Measurements from ENCODE around the gene SREBF2.

Gene SREBF2

DNA sequence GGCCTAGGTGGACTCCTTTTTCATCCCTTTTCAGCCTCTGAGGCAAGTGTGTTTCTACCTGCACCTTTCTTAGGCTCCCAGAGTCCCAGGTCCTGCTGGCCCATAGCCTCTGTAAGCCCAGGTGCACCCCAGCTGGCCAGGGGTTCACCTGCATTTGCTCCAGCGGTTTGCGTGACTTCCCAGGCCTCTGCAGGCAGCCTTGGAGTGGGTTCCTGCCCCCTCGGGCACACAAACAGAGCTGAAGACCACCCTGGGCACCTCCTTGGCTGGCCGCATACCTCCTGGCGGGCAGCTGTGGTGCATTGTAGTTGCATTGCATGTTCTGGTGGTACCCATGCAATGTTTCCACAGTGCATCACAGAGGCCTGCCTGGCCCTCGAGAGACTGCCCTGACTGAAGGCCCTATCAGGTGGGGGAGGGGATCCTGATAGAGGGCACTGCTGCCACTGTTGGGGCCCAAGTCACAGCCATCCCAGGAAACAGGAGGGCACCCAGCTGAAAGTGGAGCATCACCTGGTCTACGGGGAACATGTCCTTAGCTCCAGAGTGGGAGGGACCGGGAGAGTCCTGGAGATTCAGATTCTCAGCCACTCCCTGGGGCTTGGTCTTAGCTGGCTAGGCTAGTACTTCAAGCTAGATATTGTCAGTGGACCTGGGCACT, 67.9 kb downstream of the SREBF2 start:
- in situ Hi-C loops (cut with HindIII; ENCODE audit: low pct_ligation_motif_present, low pct_unique_long_range_greater_than_20kb, low sequenced_read_pairs), result no loop called here
- DNase-seq, result no peak

DNA sequence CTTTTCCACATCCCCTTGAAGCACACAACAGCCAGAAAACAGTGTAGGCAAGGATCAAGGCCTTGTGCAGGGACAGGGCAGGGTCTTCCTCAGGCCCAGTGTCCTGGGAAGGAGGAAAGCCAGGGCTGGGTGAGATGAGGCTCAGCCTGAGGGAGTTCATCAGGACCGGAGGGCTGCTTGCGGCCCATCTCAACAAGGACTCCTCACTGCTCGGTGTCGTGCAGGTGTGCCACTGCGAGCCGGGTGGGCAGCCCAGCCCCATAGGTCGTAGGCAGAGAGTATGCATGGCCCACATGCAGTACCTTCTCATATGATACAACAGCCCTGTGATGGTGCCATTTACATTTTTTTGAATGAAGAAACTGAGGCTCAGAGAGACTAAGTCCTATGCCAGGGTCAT, 69.1 kb downstream of the SREBF2 start:
- in situ Hi-C loops (cut with HindIII; ENCODE audit: low pct_ligation_motif_present, low pct_unique_long_range_greater_than_20kb, low sequenced_read_pairs), result no loop called here
- DNase-seq, result no peak

DNA sequence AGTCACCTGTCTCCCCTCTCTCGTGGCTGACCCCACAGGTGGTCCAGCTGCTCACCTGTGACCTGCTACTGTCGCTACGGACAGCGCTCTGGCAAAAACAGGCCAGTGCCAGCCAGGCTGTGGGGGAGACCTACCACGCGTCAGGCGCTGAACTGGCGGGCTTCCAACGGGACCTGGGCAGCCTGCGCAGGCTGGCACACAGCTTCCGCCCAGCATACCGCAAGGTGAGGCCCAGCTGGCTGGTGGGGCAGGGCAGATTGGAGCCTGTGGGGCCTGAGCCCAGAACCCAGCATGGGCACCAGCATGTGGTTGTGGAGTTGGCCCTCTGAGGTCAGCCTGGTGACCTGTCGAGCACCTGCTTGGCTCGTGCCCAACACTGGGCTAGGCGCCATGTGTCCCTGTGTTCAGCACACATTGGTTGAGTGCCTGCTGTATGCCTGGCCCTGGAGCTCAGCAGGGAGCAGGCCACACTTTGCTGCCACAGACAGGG, 70.1 kb downstream of the SREBF2 start:
- DNase-seq, result no peak
- in situ Hi-C loops (cut with HindIII; ENCODE audit: low pct_ligation_motif_present, low pct_unique_long_range_greater_than_20kb, low sequenced_read_pairs), result no loop called here

DNA sequence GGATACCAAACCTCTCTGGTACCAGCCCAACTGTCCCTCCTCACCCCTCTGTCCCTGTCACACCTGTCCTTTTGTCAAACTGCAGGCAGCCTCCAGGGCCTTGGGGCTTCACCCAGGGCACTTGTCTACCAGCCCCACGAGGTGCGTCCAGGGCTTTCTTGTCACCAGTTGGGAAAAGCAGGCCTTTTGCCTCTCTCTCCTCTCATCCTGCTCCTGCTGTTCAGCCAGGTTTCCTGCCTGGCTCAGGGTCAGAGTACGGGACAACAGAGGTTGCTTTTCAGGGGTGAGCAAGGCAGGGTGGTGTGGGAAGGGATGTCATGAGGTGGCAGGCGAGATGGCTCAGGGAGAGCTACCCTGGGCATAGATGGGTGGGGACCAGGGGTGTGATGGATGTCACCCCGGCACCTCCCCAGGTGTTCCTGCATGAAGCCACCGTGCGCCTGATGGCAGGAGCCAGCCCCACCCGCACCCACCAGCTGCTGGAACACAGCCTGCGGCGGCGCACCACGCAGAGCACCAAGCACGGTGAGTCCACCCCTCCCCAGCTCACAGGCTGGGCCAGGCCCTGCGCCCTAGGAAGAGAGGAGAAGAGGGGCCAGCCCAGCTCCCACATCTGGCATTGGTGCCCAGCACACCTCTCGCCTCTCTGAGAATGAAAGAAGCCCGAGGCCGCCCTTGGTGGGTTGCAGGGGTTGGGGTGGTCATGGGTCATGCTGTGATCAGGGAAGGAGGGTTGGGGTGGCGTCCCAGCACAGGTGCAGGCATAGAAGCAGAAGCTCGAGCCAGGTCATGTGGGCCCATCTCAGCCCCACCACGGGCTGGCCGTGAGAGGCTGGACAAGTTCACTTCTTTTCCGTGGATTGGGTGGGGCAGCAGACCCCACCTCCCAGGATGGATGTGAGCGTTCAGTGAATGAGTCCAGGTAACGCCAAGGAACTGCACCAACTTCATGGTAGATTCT, 71.8 kb downstream of the SREBF2 start:
- in situ Hi-C loops (cut with HindIII; ENCODE audit: low pct_ligation_motif_present, low pct_unique_long_range_greater_than_20kb, low sequenced_read_pairs), result no loop called here

DNA sequence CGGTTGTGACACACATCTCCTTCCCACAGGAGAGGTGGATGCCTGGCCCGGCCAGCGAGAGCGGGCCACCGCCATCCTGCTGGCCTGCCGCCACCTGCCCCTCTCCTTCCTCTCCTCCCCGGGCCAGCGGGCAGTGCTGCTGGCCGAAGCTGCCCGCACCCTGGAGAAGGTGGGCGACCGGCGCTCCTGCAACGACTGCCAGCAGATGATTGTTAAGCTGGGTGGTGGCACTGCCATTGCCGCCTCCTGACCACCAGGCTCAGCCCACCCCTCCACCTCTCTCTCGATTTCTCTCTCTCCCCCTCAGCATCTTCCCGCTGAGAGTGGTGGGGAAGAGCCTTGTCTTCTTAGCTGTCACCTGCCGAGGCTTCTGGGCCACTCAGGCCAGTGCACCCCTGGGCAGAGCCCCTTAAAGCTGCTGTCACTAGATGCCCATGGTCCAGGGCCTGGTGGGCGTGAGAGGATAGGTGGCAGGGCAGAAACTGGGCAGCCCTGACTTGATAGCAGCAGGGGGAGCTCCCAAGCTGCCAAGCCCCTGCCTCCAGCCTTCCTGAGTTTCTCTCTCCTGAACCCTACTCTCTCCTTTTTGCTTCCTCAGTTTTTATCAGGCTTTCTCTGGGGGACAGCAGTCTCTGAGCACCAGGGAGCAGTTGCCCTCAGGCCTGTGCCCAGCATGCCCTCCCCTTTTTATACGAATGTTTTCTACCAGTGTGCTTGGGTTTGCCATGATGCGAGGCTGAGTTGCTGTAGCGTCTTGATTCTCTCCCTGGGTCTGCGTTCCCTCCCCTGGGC, 72.7 kb downstream of the SREBF2 start:
- in situ Hi-C loops (cut with HindIII; ENCODE audit: low pct_ligation_motif_present, low pct_unique_long_range_greater_than_20kb, low sequenced_read_pairs), result no loop called here

More for the DNA sequence above, 71.8 kb downstream of the SREBF2 start:
- no peak for DNase-seq

DNA sequence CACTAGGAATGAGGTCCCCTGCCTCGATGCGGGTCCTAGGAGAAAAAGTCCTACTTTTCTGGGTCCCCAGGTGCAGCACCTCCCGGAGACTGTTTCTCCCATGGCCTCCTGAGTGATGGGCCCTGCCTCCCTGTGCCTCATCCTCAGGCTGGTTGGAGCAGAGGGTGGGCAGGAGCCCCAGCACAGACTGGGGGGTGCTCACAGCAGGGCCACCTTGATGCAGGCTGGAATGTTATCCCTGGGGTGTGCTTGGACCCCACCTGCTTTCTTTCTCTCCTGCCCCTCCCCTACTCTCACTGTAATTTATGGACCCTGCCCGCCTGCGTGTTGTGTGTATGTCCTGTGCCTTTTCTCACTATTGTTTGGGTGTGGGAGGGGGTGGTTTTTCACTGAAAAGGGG, 73.9 kb downstream of the SREBF2 start:
- in situ Hi-C loops (cut with HindIII; ENCODE audit: low pct_ligation_motif_present, low pct_unique_long_range_greater_than_20kb, low sequenced_read_pairs), result no loop called here
- no peak for DNase-seq

More for the DNA sequence above, 72.7 kb downstream of the SREBF2 start:
- DNase-seq, result no peak

DNA sequence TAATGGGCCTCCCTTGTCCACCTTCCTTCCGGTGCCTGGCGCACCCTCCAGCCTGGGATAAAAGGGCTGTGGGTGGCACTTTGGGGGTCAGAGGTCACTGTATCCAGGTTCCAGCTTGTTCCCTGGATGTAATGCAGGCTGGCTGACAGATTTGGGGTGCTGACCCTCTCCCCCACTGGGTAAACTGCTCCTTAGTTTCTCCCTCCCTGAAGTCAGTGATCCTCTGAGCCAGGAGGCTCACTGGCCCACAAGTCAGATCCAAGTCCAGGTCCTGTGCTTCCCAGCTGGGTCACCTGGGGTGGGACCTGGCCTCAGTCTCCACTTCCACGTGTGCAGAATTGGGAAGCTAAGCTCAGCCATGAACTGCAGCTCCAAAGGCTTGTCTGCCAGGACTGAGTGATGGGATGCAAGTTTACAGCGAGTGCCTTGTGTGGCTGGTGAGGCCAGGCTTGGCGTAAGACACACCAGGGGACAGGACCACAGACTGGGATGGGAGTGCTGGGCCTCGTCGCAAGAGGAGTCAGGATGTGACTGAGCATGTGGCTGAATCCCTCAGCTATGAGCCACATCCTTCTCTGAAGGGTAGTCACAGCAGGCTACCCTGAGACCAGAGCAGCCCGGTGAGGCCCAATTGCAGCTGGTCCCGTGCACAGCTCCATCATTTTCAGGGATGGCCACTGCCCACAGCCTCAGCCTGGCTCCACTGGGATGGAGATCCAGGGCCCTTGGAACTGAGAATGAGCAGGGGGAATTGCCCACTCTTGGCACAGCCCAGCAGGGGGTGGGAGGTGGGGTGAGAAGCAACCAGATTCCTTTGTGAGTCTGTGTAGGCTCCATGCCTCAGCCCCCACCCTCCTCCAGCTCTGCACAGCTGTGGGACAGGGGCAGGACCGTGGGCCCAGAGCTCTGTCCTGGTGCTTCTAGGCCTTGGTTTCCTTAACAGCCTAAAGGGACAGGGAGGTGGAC, 74.8 kb downstream of the SREBF2 start:
- in situ Hi-C loops (cut with HindIII; ENCODE audit: low pct_ligation_motif_present, low pct_unique_long_range_greater_than_20kb, low sequenced_read_pairs), result no loop called here
- no peak for DNase-seq

DNA sequence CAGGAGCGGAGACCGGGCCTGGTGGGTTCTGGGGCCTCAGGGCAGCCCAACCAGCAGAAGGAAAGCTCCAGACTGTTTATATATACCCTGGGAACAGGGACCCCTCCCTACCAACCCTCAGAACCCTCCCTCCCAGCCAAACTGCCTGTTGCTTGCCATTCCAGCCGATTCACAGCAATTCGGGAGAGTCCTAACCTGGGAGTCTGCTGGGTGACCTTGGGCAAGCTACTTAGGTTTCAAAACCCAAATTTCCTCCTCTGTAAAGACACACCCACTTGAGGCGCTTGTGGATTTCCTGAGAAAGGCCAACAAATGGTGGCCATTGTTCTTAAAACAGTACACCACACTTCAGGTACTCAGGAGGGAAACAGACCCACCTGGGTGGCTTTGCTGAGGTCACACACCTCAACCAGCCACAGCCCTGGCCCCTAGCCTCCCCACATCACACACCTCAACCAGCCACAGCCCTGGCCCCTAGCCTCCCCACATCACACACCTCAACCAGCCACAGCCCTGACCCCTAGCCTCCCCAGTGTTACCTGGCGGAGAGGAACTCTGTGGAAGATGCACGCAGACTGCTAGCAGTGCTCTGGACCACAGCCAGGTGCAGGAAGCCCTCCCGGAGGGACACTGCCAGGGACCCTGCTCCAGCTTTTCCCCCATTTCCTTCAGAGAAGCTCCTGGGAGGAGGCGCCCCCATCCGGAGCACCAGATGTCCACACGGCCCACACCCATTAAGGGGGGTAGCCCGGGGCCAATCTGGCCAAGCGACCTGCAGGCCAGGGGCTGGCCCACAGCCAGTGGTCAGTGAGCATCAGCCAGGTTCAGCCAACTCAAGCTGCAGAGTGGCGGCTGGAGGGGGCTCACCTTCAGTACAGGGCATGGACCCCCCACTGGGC, 75.8 kb downstream of the SREBF2 start:
- in situ Hi-C loops (cut with HindIII; ENCODE audit: low pct_ligation_motif_present, low pct_unique_long_range_greater_than_20kb, low sequenced_read_pairs), result no loop called here
- no peak for DNase-seq

DNA sequence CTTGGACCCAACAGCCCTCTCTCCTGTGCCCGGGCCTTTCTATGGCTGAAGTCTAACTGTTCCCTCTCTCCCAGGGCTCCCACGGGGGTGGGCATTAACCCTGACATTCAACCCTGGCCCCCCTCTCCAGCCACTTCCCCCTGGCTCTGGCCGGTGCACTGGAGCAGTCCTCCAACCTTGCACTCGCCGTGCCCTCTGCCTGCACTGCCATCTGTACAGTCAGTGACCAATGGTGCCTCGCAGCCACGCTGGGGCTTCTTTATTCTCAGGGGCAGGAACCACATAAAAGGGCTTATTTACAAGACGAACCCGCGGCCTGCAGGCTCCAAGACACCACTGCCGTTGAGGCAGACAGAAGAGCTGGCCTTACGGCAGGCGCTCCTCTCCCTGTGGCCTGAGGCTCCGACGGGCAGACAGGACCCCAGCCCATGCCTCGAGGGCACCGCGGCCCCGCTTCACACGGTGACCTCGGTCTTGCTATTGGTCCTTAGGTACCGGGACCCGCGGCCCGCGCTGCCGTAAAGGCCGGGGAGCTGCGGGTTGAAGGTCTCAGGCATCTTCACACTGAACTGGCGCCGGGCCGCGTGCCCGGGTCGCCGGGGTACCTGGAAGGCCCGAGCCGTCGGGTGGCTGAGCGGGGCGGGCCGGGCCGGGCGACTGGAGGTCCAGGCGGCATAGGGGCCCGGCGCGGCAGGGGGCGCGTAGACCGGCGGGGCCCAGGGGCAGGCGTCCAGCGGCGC, 76.6 kb downstream of the SREBF2 start:
- DNase-seq, result no peak
- in situ Hi-C loops (cut with HindIII; ENCODE audit: low pct_ligation_motif_present, low pct_unique_long_range_greater_than_20kb, low sequenced_read_pairs), result no loop called here

DNA sequence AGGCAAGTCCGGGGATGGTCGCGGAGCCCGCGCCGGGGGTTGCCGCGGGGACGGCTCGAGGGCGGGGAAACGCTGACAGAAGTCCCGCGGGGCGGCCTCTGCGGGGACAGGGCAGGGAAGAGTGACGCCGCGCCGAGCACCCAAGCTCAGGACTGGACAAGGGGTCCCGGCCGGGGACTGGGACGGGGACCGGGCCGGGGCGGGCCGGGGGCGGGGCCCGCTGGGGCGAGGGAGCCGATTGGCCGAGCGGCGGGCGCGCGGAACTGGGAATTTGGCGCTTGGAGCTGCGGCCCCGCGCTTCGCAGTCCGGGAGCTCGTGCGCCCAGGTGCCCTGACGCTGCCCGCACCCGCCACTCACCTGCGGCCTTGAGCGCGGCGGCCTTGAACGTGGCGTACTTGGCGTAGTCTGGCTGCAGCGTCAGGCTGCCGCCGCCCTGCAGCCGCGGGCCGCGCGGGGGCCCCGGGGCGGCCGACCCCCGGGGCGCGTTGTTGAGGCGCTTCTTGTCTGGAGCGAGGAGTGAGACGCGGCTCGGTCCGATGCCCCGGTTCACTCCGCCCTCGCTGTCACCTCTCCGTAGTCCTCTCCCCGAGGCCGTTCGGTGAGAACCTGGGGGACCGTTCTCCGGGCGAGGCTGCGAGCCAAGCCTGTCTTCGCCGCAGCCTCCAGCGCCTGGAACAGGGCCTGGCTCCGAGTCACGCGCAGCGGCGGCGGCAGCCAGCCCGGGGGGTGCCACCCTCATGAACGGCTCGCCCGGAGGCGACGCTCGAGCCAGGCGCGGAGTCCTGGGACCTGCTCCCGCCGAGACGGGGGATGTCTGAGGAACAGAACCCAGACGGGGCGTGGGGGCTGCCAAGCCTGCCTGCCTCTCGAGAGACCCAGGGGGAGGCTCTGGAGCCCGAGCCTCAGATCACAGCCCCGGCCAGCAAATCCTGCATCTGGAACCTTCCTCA, 77.4 kb downstream of the SREBF2 start:
- in situ Hi-C loops (cut with HindIII; ENCODE audit: low pct_ligation_motif_present, low pct_unique_long_range_greater_than_20kb, low sequenced_read_pairs), result no loop called here
- no peak for DNase-seq

DNA sequence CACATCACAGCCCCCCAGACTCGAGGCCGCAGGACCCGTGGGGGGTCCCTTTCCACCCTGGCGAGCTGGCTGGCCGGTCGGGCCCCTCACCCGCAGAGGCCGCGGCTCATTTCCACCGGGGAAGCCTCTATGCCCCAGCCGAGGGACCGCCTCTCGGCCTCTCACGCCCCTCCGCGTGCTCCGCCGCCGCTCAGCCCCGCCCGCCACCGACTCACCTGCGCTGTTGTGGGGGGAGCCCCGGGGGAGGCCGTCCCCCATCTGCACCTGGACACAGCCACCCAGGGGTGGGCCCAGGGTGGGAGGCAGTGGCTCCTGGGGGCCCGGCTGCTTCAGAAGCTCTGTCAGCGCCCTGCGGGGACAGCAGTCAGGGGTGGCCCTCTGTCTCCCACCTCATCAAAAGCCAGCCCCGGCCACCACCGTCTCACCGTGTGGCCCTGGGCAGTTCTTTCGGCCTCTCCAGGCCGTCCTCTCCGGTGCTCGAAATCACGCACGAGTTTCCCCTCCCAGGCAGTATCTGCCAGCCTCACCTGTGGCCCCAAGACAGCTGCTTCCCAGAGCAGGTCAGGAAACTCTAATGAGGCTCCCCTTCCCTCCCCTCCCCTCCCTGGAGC, 78.2 kb downstream of the SREBF2 start:
- no peak for DNase-seq
- in situ Hi-C loops (cut with HindIII; ENCODE audit: low pct_ligation_motif_present, low pct_unique_long_range_greater_than_20kb, low sequenced_read_pairs), result no loop called here

DNA sequence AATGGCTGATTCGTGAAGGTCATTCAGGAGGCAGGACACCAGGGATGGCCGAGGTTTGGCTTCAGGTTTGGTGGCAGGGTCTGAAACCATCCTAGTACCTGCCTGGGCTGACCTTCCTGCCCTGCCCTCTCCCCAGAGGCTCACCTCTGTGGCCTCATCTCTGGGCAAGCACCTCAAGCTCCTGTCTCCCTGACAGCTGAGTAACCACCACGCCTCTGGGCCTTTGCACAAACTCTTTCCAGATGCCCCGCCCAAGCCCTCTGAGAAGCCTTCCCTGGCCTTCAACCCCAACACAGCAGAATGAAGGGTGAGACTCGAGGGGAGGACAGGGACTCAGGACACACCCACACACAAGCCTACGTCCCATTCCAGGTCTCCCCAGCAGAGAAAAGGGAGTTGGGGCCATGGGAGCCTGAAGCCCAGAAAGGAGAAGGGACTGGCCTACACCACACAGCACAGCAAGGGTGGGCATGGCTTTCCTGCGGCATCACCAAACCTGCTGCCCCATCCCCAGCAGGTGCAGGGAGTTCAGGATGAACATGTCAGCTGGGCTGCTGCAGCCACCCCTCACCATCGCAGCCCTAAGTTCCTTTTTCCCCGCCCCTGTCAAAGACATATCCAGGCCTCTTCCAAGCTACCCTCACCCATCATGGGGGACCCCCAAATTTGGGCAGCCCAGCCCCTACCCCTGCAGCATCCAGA, 79.6 kb downstream of the SREBF2 start:
- DNase-seq, result no peak
- in situ Hi-C loops (cut with HindIII; ENCODE audit: low pct_ligation_motif_present, low pct_unique_long_range_greater_than_20kb, low sequenced_read_pairs), result no loop called here

DNA sequence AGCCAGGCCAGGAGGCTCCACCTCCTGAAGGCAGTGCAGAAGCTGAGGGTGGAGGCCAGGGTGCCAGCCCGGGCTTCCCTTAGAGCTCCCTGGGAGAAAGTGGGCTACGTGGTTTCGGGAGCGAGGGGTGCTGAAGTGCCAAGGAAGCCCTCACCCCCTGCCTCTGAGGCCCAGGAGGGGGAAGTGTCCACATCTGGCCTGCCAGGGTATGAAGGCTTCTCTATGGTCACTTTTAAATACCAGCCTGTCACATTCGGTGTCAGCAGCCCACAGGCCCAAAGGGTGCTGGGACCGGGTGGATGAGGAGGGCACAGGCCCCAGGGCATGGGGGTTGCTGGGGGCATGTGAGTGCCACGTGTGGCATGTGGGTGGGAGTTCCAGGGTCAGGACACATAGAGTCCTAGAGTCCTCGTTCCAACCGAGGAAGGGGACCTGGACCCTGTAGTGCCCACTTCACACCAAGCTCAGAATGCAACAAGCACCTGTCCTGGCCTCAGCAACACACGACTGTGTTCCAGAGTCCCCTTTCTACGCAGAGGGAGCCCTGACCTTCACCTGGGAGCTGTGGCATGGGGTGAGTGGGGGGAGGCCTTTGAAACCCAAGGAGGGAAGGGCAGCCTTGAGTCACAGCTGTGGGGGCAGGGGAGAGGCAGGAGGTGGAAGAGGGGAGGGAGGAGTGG, 80.3 kb downstream of the SREBF2 start:
- in situ Hi-C loops (cut with HindIII; ENCODE audit: low pct_ligation_motif_present, low pct_unique_long_range_greater_than_20kb, low sequenced_read_pairs), result no loop called here
- DNase-seq, result no peak
